Tibial nerve (tissue), 4 donors: ENCODE measurements around the gene VMAC.

Experiments used
- EP300 ChIP-seq, 2 donors: sonication (generic); formaldehyde crosslinking; IDR thresholded peaks; one replicate each; pipeline ENCODE4 v1.6.1; 2017; ENCODE audit warnings: antibody characterized with exemption in 2 of 2, mild to moderate bottlenecking in 1 of 2
- POLR2A ChIP-seq, 2 donors: fragments of 450-650 bp; IDR thresholded peaks; one replicate each; pipeline ENCODE4 v1.6.1; 2017; ENCODE audit warnings: antibody characterized with exemption in 2 of 2, mild to moderate bottlenecking in 2 of 2, moderate library complexity in 2 of 2
- TF ChIP-seq, protein P1 (sequence below), 5 experiments: fragments of 200-600 bp in 3 of 5; fragments of 450-650 bp in 2 of 5; sonication (generic) in 3 of 5; IDR thresholded peaks; one replicate each; pipeline ENCODE4 v1.5.1; 2016 to 2019; ENCODE audit warnings: antibody characterized with exemption in 5 of 5, mild to moderate bottlenecking in 3 of 5, moderate library complexity in 2 of 5

DNA sequence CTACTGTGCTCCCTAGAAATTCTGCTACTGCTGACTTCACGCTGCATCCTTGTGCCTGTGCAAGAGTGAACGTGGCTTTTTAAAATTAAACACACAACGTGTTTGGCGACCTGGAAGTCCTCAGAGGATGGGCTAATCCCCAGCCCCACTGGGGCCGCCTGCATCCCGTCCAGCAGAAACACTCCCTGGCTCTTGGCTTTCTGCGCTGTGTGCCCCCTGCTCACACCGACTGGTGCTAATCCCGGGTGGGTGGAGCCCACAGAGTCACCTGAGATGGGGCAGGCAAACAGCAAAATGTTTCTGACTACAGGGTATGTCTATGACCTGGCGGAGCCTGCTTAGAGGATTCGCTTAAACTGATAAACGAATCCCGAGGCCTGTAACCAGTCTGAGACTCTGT lies 24.5 kb downstream of the VMAC start:
- TF ChIP-seq, protein P1, sequence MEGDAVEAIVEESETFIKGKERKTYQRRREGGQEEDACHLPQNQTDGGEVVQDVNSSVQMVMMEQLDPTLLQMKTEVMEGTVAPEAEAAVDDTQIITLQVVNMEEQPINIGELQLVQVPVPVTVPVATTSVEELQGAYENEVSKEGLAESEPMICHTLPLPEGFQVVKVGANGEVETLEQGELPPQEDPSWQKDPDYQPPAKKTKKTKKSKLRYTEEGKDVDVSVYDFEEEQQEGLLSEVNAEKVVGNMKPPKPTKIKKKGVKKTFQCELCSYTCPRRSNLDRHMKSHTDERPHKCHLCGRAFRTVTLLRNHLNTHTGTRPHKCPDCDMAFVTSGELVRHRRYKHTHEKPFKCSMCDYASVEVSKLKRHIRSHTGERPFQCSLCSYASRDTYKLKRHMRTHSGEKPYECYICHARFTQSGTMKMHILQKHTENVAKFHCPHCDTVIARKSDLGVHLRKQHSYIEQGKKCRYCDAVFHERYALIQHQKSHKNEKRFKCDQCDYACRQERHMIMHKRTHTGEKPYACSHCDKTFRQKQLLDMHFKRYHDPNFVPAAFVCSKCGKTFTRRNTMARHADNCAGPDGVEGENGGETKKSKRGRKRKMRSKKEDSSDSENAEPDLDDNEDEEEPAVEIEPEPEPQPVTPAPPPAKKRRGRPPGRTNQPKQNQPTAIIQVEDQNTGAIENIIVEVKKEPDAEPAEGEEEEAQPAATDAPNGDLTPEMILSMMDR (IDR thresholded peaks at IDR 0.05) = no peak
- TF ChIP-seq EP300 (IDR thresholded peaks at IDR 0.05) (no peak), POLR2A (IDR thresholded peaks at IDR 0.05) (no peak)
